HCT116 (cell line): ENCODE measurements around the gene PRDM8.

Experiments
- ATF3 ChIP-seq: IDR thresholded peaks from 2 replicates; pipeline ENCODE4 v1.6.1; 2012
- CEBPB ChIP-seq: IDR thresholded peaks from 2 replicates; pipeline ENCODE4 v1.6.1; 2012; ENCODE audit warnings: low read depth
- CTCF ChIP-seq, 3 experiments: fragments of 200-600 bp in 1 of 3; sonication (generic) in 1 of 3; IDR thresholded peaks in 2 of 3; conservative IDR thresholded peaks in 1 of 3; 2 replicates each; pipeline ENCODE4 v1.5.1; 2012 to 2017; ENCODE audit warnings: low read depth in 2 of 3, low read length in 2 of 3, antibody characterized with exemption in 1 of 3, borderline replicate concordance in 1 of 3, control low read depth in 1 of 3, mild to moderate bottlenecking in 1 of 3, mixed read lengths in 1 of 3, mixed run types in 1 of 3, moderate library complexity in 1 of 3; ENCODE audit not compliant: insufficient read depth in 1 of 3
- EGR1 ChIP-seq: IDR thresholded peaks from 2 replicates; pipeline ENCODE4 v1.6.1; 2012; ENCODE audit warnings: low read depth
- MAX ChIP-seq: IDR thresholded peaks from 2 replicates; pipeline ENCODE4 v1.6.1; 2012
- POLR2A ChIP-seq: IDR thresholded peaks from 2 replicates; pipeline ENCODE4 v1.7.0; 2011; ENCODE audit warnings: borderline replicate concordance; ENCODE audit not compliant: insufficient read depth, insufficient read length; ENCODE audit errors: extremely low read depth
- RAD21 ChIP-seq: IDR thresholded peaks from 2 replicates; pipeline ENCODE4 v1.6.1; 2012; ENCODE audit warnings: low read depth, mild to moderate bottlenecking
- SP1 ChIP-seq: IDR thresholded peaks from 2 replicates; pipeline ENCODE4 v1.6.1; 2012; ENCODE audit warnings: low read depth
- ZFX ChIP-seq: fragments of 450-650 bp; IDR thresholded peaks from 2 replicates; pipeline ENCODE4 v1.6.1; 2017
- ZNF274 ChIP-seq: fragments of 200-500 bp; sonication (Bioruptor generic); IDR thresholded peaks from 2 replicates; pipeline ENCODE4 v1.6.1; 2014; ENCODE audit warnings: mild to moderate bottlenecking, low read depth, low read length, inconsistent platforms

- TF ChIP-seq MAX (no peak), ATF3 (no peak), EGR1 (no peak), POLR2A (no peak), CEBPB (no peak), SP1 (no peak), ZFX (no peak), CTCF (IDR thresholded peaks at IDR 0.05 in 2 of 3, conservative IDR thresholded peaks at IDR 0.05 in 1 of 3; ENCODE audit: borderline replicate concordance in 1 of 3, insufficient read depth in 1 of 3, low read depth in 2 of 3, low read length in 2 of 3) (no peak), ZNF274 (no peak), RAD21 (no peak)
Measured at GRCh38 chr4:80187677-80188076, 9.6 kb upstream of the PRDM8 start.
